Measurements from ENCODE around the gene PIGL. TPM values are rescaled to one million over a fixed set of nuclear protein-coding genes. Genes with fewer than 3 reads are reported as not detected.
A peak's percentile ranks its signal among the peaks of the same experiment; 100 is the strongest.

PIGL gene
- total and polyA plus RNA-seq, 4 donors: 8.9 to 38.1 (median 27.1) TPM

DNA sequence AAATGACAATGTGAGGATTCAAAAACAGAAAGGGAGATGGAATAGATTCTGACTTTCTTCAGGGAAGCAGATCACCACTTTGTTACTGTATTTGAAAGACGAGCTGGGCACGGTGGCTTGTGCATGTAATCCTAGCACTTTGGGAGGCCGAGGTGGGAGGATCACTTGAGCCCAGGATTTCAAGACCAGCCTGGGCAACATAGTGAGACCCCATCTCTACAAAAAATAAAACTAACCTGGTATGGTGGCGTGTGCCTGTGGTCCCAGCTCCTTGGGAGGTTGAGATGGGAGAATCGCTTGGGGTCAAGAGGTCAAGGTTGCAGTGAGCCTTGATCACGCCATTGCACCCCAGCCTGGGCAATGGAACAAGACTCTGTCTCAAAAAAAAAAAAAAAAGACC, 34.0 kb downstream of the PIGL start:
- H3K27me3 ChIP-seq (ENCODE audit: control insufficient read depth in 3 of 3, insufficient read depth in 3 of 3, low read length in 2 of 3): no peaks in the 10 kb centered on the region
- TF ChIP-seq, protein P1, sequence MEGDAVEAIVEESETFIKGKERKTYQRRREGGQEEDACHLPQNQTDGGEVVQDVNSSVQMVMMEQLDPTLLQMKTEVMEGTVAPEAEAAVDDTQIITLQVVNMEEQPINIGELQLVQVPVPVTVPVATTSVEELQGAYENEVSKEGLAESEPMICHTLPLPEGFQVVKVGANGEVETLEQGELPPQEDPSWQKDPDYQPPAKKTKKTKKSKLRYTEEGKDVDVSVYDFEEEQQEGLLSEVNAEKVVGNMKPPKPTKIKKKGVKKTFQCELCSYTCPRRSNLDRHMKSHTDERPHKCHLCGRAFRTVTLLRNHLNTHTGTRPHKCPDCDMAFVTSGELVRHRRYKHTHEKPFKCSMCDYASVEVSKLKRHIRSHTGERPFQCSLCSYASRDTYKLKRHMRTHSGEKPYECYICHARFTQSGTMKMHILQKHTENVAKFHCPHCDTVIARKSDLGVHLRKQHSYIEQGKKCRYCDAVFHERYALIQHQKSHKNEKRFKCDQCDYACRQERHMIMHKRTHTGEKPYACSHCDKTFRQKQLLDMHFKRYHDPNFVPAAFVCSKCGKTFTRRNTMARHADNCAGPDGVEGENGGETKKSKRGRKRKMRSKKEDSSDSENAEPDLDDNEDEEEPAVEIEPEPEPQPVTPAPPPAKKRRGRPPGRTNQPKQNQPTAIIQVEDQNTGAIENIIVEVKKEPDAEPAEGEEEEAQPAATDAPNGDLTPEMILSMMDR (IDR thresholded peaks at IDR 0.05; ENCODE audit: control extremely low read depth, extremely low read depth): no peak
- DNase-seq (no peak), ATAC-seq (ENCODE audit: insufficient read depth, low FRiP score) (no peak)
- peaks cover 1 to 25% (median 7%) of the 10 kb centered on the region in 5 donors for H3K4me1 ChIP-seq (ENCODE audit: control insufficient read depth in 5 of 5, insufficient read depth in 5 of 5, low read length in 5 of 5)
- H3K27ac ChIP-seq (ENCODE audit: low read depth in 1 of 2, low read length in 1 of 2): no peak overlapping the region
- no peak overlapping the region for H3K4me3 ChIP-seq
- H3K36me3 ChIP-seq (ENCODE audit: control insufficient read depth in 4 of 4, insufficient read depth in 4 of 4, low read length in 4 of 4): no peaks in the 10 kb centered on the region
- H3K9me3 ChIP-seq (ENCODE audit: control insufficient read depth in 4 of 4, insufficient read depth in 3 of 4, low read length in 3 of 4): no peaks in the 10 kb centered on the region
- no peak overlapping the region for H3K9ac ChIP-seq (ENCODE audit: insufficient read depth in 1 of 2, low read length in 2 of 2)
- WGBS, 2 donors: 94% methylated on average over 6 of the region's 6 CpGs

DNA sequence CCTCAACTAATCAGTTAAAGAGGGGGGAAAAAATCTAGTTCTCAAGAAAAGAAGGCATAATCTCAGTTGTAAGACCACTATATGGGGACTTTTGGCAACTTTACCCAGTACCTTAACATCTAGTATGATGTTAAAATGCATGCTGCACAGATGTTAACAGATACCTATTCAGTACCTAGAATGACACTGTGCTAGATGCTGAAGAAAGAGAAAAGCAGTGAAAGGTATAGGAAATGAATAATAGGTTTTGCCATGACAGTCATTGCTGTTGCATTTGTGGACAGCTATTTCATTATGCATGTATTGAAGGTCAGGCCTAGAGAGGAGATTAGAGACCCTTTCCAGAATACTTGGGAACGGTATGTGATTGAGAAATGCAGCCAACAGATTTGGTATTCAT, 34.5 kb downstream of the PIGL start:
- no peak for ATAC-seq (ENCODE audit: insufficient read depth, low FRiP score)

DNA sequence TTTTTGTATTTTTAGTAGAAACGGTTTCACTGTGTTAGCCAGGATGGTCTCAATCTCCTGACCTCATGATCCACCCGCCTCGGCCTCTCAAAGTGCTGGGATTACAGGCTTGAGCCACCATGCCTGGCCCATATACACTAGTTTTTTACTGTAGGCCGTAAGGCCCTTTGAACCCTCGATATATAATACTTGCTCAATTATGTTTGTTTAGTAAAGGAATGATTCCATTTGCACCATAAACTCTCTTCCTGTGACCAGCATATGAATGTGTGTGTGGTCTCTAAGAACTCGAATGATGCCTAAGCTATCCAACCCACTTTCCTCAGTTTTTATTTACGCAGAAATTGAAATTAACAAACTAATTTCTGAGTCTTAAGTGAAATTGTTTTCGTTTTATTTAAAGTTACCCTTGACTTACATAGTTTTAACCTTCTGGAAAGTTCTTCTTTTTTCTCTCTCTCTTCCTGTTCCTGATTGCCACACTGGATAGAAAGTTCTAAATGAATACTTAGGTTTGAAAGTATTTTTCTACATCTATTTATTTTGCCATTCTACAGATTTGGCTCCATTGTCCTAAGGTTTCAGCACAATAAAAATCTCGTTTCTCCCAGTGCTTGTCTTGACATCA, 37.9 kb downstream of the PIGL start:
- H3K4me1 ChIP-seq (ENCODE audit: control insufficient read depth in 5 of 5, insufficient read depth in 5 of 5, low read length in 5 of 5): peaks cover 0 to 38% (median 7%) of the 10 kb centered on the region in 5 donors
- TF ChIP-seq, protein P1 (IDR thresholded peaks at IDR 0.05; ENCODE audit: control extremely low read depth, extremely low read depth): no peak
- H3K36me3 ChIP-seq (ENCODE audit: control insufficient read depth in 4 of 4, insufficient read depth in 4 of 4, low read length in 4 of 4): no peaks in the 10 kb centered on the region
- DNase-seq (peak in 1 of 3 donors; percentile 21), ATAC-seq (ENCODE audit: insufficient read depth, low FRiP score) (no peak)
- H3K27me3 ChIP-seq (ENCODE audit: control insufficient read depth in 3 of 3, insufficient read depth in 3 of 3, low read length in 2 of 3): no peaks in the 10 kb centered on the region
- no peak overlapping the region for H3K27ac ChIP-seq (ENCODE audit: low read depth in 1 of 2, low read length in 1 of 2)
- H3K4me3 ChIP-seq: no peak overlapping the region
- WGBS, 2 donors: 68 to 70% methylated on average over 9 of the region's 9 CpGs
- no peaks in the 10 kb centered on the region for H3K9me3 ChIP-seq (ENCODE audit: control insufficient read depth in 4 of 4, insufficient read depth in 3 of 4, low read length in 3 of 4)
- peak overlapping the region in 1 of 2 donors; percentile 56 for H3K9ac ChIP-seq (ENCODE audit: insufficient read depth in 1 of 2, low read length in 2 of 2)

More for the DNA sequence above, 34.5 kb downstream of the PIGL start:
- Histone ChIP-seq H3K4me1 (ENCODE audit: control insufficient read depth in 5 of 5, insufficient read depth in 5 of 5, low read length in 5 of 5) (peaks cover 4 to 30% (median 7%) of the 10 kb centered on the region in 5 donors), H3K27me3 (ENCODE audit: control insufficient read depth in 3 of 3, insufficient read depth in 3 of 3, low read length in 2 of 3) (no peaks in the 10 kb centered on the region), H3K9ac (ENCODE audit: insufficient read depth in 1 of 2, low read length in 2 of 2) (no peak overlapping the region), H3K4me3 (no peak overlapping the region), H3K27ac (ENCODE audit: low read depth in 1 of 2, low read length in 1 of 2) (no peak overlapping the region), H3K36me3 (ENCODE audit: control insufficient read depth in 4 of 4, insufficient read depth in 4 of 4, low read length in 4 of 4) (no peaks in the 10 kb centered on the region), H3K9me3 (ENCODE audit: control insufficient read depth in 4 of 4, insufficient read depth in 3 of 4, low read length in 3 of 4) (no peaks in the 10 kb centered on the region)
- TF ChIP-seq, protein P1 (IDR thresholded peaks at IDR 0.05; ENCODE audit: control extremely low read depth, extremely low read depth): no peak
- no peak for DNase-seq
- 92 to 95% methylated on average over 1 of the region's 1 CpG for WGBS, 2 donors

Measured in lung (tissue), 12 donors.